K562 (cell line): ENCODE measurements around the gene ARMS2. TPM values are rescaled to one million over a fixed set of nuclear protein-coding genes. Genes with fewer than 3 reads are reported as not detected.

Experiments
- ATAC-seq: fragments of 200-7000 bp; cut with Tn5 transposase; 3 replicates; pipeline ENCODE4 v1.9.1; 2020; ENCODE audit warnings: moderate library complexity
- BruUV-seq: library from RNA; stranded (reverse); fragments of 400-500 nt; replicated peaks from 2 replicates; lab custom pipeline; 2021; lab: Mats Ljungman, UMichigan
- CTCF ChIA-PET: fragments of 300-600 bp; formaldehyde crosslinking; extraction: SDS; loops from one replicate; lab custom pipeline; 2021; ENCODE audit warnings: low intra/inter-chr PET ratio; lab: Yijun Ruan, JAX
- POLR2A ChIA-PET: fragments of 300-600, 350-650 bp; sonication (Branson Sonifier 250); formaldehyde crosslinking; extraction: SDS; loops from one replicate; lab custom pipeline; 2021; ENCODE audit warnings: antibody characterized with exemption, inconsistent platforms; lab: Yijun Ruan, JAX
- DNase-seq, 4 experiments: peaks; one replicate each; pipeline versions ENCODE4 v3.0.0 to v3.0.0-alpha.2; 2011 to 2018; ENCODE audit warnings: low spot score in 3 of 4, mixed read lengths in 3 of 4; ENCODE audit errors: extremely low read depth in 1 of 4
- FAIRE-seq: peaks from 2 replicates; lab custom pipeline; 2011; peaks lifted over from hg19 to GRCh38; lab: Jason Lieb, UNC
- H2AFZ ChIP-seq: 2 replicates; pipeline ENCODE4 v1.6.0; 2011; ENCODE audit warnings: low read depth, low read length, control low read depth, inconsistent platforms
- H3K27ac ChIP-seq: fragments of 200-600 bp; 3 replicates; pipeline ENCODE4 v1.8.0; 2011; ENCODE audit warnings: low read depth, mild to moderate bottlenecking, control low read depth, inconsistent platforms, low read length, moderate library complexity, mixed read lengths; ENCODE audit errors: extremely low read depth
- H3K27me3 ChIP-seq, 2 experiments: fragments of 300-600 bp in 1 of 2; 2 replicates in 1 of 2; 3 replicates in 1 of 2; pipeline versions ENCODE4 v1.6.0 to v1.8.0; 2011; ENCODE audit warnings: inconsistent platforms in 2 of 2, low read length in 2 of 2, mild to moderate bottlenecking in 1 of 2, mixed read lengths in 1 of 2, moderate library complexity in 1 of 2; ENCODE audit not compliant: control insufficient read depth in 2 of 2, insufficient read depth in 2 of 2
- H3K36me3 ChIP-seq: fragments of 300-600 bp; 3 replicates; pipeline ENCODE4 v1.8.0; 2011; ENCODE audit warnings: mild to moderate bottlenecking, low read length, inconsistent platforms; ENCODE audit not compliant: control insufficient read depth, insufficient read depth
- H3K4me1 ChIP-seq, 2 experiments: fragments of 200-600 bp in 1 of 2; replicated peaks in 1 of 2; 2 replicates in 1 of 2; 3 replicates in 1 of 2; pipeline versions ENCODE4 v1.5.1 to v1.8.0; 2011; ENCODE audit warnings: inconsistent platforms in 2 of 2, low read length in 2 of 2, mild to moderate bottlenecking in 1 of 2, mixed read lengths in 1 of 2, moderate library complexity in 1 of 2; ENCODE audit not compliant: control insufficient read depth in 2 of 2, insufficient read depth in 2 of 2
- H3K4me2 ChIP-seq: 2 replicates; pipeline ENCODE4 v1.6.1; 2011; ENCODE audit warnings: low read length, control low read depth, inconsistent platforms, mixed read lengths; ENCODE audit not compliant: insufficient read depth
- H3K4me3 ChIP-seq: fragments of 200-600 bp; sonication (generic), shearing (Covaris generic); 2 replicates; pipeline ENCODE4 v1.5.1; 2016; ENCODE audit warnings: control low read depth, inconsistent platforms
- H3K79me2 ChIP-seq: fragments of 200-600 bp; 3 replicates; pipeline ENCODE4 v1.8.0; 2011; ENCODE audit warnings: low read length, inconsistent platforms; ENCODE audit not compliant: control insufficient read depth, insufficient read depth
- H3K9ac ChIP-seq, 2 experiments: 2 replicates each; pipeline versions ENCODE4 v1.6.0 to v1.6.1; 2011; ENCODE audit warnings: low read depth in 2 of 2, low read length in 2 of 2, control low read depth in 1 of 2, inconsistent platforms in 1 of 2, mild to moderate bottlenecking in 1 of 2, mixed read lengths in 1 of 2; ENCODE audit not compliant: insufficient read depth in 1 of 2
- H3K9me1 ChIP-seq: one replicate; pipeline ENCODE4 v1.6.0; 2011; ENCODE audit warnings: inconsistent platforms, mild to moderate bottlenecking, low read length, moderate library complexity; ENCODE audit not compliant: control insufficient read depth, insufficient read depth
- H3K9me3 ChIP-seq: replicated peaks from 2 replicates; pipeline ENCODE4 v1.5.1; 2011; ENCODE audit warnings: low read depth, low read length, inconsistent platforms; ENCODE audit not compliant: control insufficient read depth, insufficient read depth
- H4K20me1 ChIP-seq: replicated peaks from 2 replicates; pipeline ENCODE4 v1.6.1; 2011; ENCODE audit warnings: low read length, inconsistent platforms, mixed read lengths; ENCODE audit not compliant: control insufficient read depth, insufficient read depth
- ARID4B ChIP-seq: sonication (generic); formaldehyde crosslinking; IDR thresholded peaks from 2 replicates; pipeline ENCODE4 v1.8.0; 2022; ENCODE audit warnings: mild to moderate bottlenecking, missing genetic modification reagents
- C11orf30 ChIP-seq: fragments of 450-650 bp; IDR thresholded peaks from 2 replicates; pipeline ENCODE4 v1.6.1; 2016; ENCODE audit warnings: low read depth, mild to moderate bottlenecking
- CBFA2T3 ChIP-seq: fragments of 450-650 bp; IDR thresholded peaks from 2 replicates; pipeline ENCODE4 v1.6.1; 2017
- CHCHD3 ChIP-seq: fragments of 250-450 bp; sonication (Bioruptor Pico); IDR thresholded peaks from 2 replicates; pipeline ENCODE4 v2.1.2; 2022; ENCODE audit warnings: mild to moderate bottlenecking
- E4F1 ChIP-seq: fragments of 250-450 bp; sonication (Bioruptor Pico); IDR thresholded peaks from 2 replicates; pipeline ENCODE4 v1.5.0; 2021; ENCODE audit warnings: mild to moderate bottlenecking, borderline replicate concordance
- GABPB2 ChIP-seq: fragments of 250-450 bp; sonication (Bioruptor Pico); conservative IDR thresholded peaks from 2 replicates; pipeline ENCODE4 v1.5.1; 2021; ENCODE audit warnings: mild to moderate bottlenecking
- MCM3 ChIP-seq: fragments of 450-650 bp; IDR thresholded peaks from 2 replicates; pipeline ENCODE4 v1.6.1; 2016
- SIX5 ChIP-seq, 2 experiments: IDR thresholded peaks; 2 replicates each; pipeline ENCODE4 v1.6.1; 2011; ENCODE audit warnings: low read length in 2 of 2, borderline replicate concordance in 1 of 2, low read depth in 1 of 2, mild to moderate bottlenecking in 1 of 2, moderate library complexity in 1 of 2; ENCODE audit not compliant: insufficient read depth in 1 of 2
- SMARCB1 ChIP-seq: IDR thresholded peaks from 2 replicates; pipeline ENCODE4 v1.6.1; 2011; ENCODE audit warnings: improper control_type of control experiment, low read depth; ENCODE audit not compliant: insufficient read length
- TAF9B ChIP-seq: fragments of 450-650 bp; IDR thresholded peaks from 2 replicates; pipeline ENCODE4 v1.6.1; 2018; ENCODE audit warnings: mild to moderate bottlenecking; ENCODE audit not compliant: partially characterized antibody
- TFAP4 ChIP-seq: sonication (generic); formaldehyde crosslinking; IDR thresholded peaks from 2 replicates; pipeline ENCODE4 v1.8.0; 2022; ENCODE audit warnings: missing genetic modification reagents, mild to moderate bottlenecking, moderate library complexity, borderline replicate concordance
- ZBED1 ChIP-seq: IDR thresholded peaks from 2 replicates; pipeline ENCODE4 v1.6.1; 2014
- ZKSCAN1 ChIP-seq: fragments of 150-350 bp; IDR thresholded peaks from 2 replicates; pipeline ENCODE4 v1.6.1; 2016; ENCODE audit warnings: low read depth, low read length
- ZNF212 ChIP-seq: fragments of 450-650 bp; formaldehyde crosslinking; IDR thresholded peaks from 2 replicates; pipeline ENCODE4 v1.4.0; 2020; ENCODE audit warnings: mild to moderate bottlenecking
- ZNF395 ChIP-seq: fragments of 200-800 bp; sonication (Bioruptor generic); IDR thresholded peaks from 2 replicates; pipeline ENCODE4 v1.6.1; 2017; ENCODE audit warnings: missing genetic modification characterization, missing compliant biosample characterization
- ZNF431 ChIP-seq: sonication (generic); formaldehyde crosslinking; IDR thresholded peaks from 2 replicates; pipeline ENCODE4 v1.8.0; 2022; ENCODE audit warnings: mild to moderate bottlenecking, missing genetic modification reagents
- ZZZ3 ChIP-seq: fragments of 450-650 bp; IDR thresholded peaks from 2 replicates; pipeline ENCODE4 v1.6.1; 2016; ENCODE audit warnings: antibody characterized with exemption, mild to moderate bottlenecking, moderate library complexity
- WGBS: fragments of 100-300 bp; shearing (Covaris generic); methylation state at CpG from one replicate; pipeline ENCODE4 v1.1.6; 2016; ENCODE audit warnings: low coverage, mixed read lengths; ENCODE audit not compliant: insufficient coverage; ENCODE audit errors: missing lambda C conversion rate; 5-methylcytosine and 5-hydroxymethylcytosine counted together
- in situ Hi-C: fragments of 300-500 bp; cut with MboI; formaldehyde crosslinking; loops from 4 replicates; pipeline ENCODE4 v1.15.0; 2018; ENCODE audit warnings: inconsistent platforms, mixed read lengths
- intact Hi-C: fragments of 100-400 bp; cut with micrococcal nuclease; formaldehyde crosslinking; loops from 2 replicates; pipeline ENCODE4 v1.14.2; 2022
- polyA plus RNA-seq, 8 experiments: library from polyadenylated mRNA; depleted of rRNA in 4 of 8; stranded (reverse) in 5 of 8; unstranded in 3 of 8; fragments of >200 nt; fragmentation: Nextera tagmentation in 2 of 8; fragmentation: Illumina TruSeq in 1 of 8; extraction: Ambion mirVana in 2 of 8; extraction: Trizol in 1 of 8; gene quantifications; 2 replicates each; pipeline versions ENCODE4 v1.2.1 to v1.2.3, GENCODE V29; 2011 to 2014; ENCODE audit warnings: inconsistent platforms in 1 of 8, missing spikeins in 1 of 8
- total RNA-seq, 7 experiments: library from RNA; depleted of rRNA in 6 of 7; stranded (reverse); fragments of >200 nt in 6 of 7; fragmentation: Illumina TruSeq in 2 of 7; extraction: Trizol in 2 of 7; gene quantifications; 2 replicates each; pipeline versions ENCODE4 v1.2.1 to v1.2.3, GENCODE V29; 2011 to 2021; ENCODE audit warnings: low replicate concordance in 1 of 7

Gene ARMS2
- total and polyA plus RNA-seq, 9 of the 15 experiments (the other 6 are each of a cell fraction or from before 2014, with no cell fraction given), result not detected

GRCh38 chr10:122464250-122464510 lies 9.7 kb downstream of the ARMS2 start:
- Histone ChIP-seq H3K9me1 (no peaks in the 10 kb centered on the region), H3K4me2 (no peak overlapping the region), H3K27ac (no peak overlapping the region), H4K20me1 (no peaks in the 10 kb centered on the region), H3K9me3 (no peaks in the 10 kb centered on the region), H3K4me1 (no peaks in the 10 kb centered on the region), H3K4me3 (no peak overlapping the region), H3K36me3 (no peaks in the 10 kb centered on the region), H3K79me2 (no peaks in the 10 kb centered on the region), H2AFZ (no peak overlapping the region), H3K27me3 (peaks cover 0 to 38% of the 10 kb centered on the region in 2 experiments; a peak in 3 of 5 replicates), H3K9ac (no peak overlapping the region)
- whole genome bisulfite sequencing, result 0% methylated on average over 3 of the region's 4 CpGs
- ATAC-seq, result no peak
- no TSS peak for BruUV-seq
- ChIA-PET POLR2A (no interaction called here), CTCF (no interaction called here)
- no peak for FAIRE-seq
- in situ Hi-C loops (no loop called here), intact Hi-C loops (no loop called here)
- DNase-seq, result no peak
- TF ChIP-seq ZNF212 (CRISPR knock-in tag), result no peak
- no peak for TF ChIP-seq ZKSCAN1
- no peak for TF ChIP-seq CBFA2T3
- no peak for TF ChIP-seq GABPB2 (CRISPR knock-in tag)
- no peak for TF ChIP-seq ZNF431 (CRISPR knock-in tag)
- no peak for TF ChIP-seq MCM3
- TF ChIP-seq ZZZ3, result no peak
- no peak for TF ChIP-seq ZNF395 (CRISPR knock-in tag)
- no peak for TF ChIP-seq ARID4B (CRISPR knock-in tag)
- no peak for TF ChIP-seq TAF9B
- TF ChIP-seq ZBED1, result no peak
- no peak for TF ChIP-seq TFAP4
- TF ChIP-seq C11orf30, result no peak
- no peak for TF ChIP-seq SIX5 (IDR thresholded peaks at IDR 0.05; ENCODE audit: borderline replicate concordance in 1 of 2, insufficient read depth in 1 of 2, low read depth in 1 of 2, low read length in 2 of 2)
- no peak for TF ChIP-seq SMARCB1
- no peak for TF ChIP-seq CHCHD3 (CRISPR knock-in tag)
- TF ChIP-seq E4F1 (CRISPR knock-in tag), result no peak
